ENCODE measurements around the gene LGI4.
"Not testable (repeated sequence)": the region's sequence is repeated elsewhere in the genome, so short reads cannot be mapped to it uniquely, and the experiment has no call there.

LGI4 gene

GRCh38 chr19:35105411-35106290, 29.2 kb downstream of the LGI4 start:
- no peak overlapping the region for H3K27ac ChIP-seq (ENCODE audit: low read depth, low read length)
- H3K4me3 ChIP-seq (ENCODE audit: low read depth in 1 of 2, low read length in 2 of 2) = no peak overlapping the region
- H3K4me1 ChIP-seq (ENCODE audit: control insufficient read depth in 1 of 2, insufficient read depth in 2 of 2, low read length in 2 of 2) = no peaks in the 10 kb centered on the region
- H3K9ac ChIP-seq (ENCODE audit: low read depth in 1 of 2, low read length in 2 of 2) = no peak overlapping the region
- H3K9me3 ChIP-seq (ENCODE audit: control insufficient read depth in 1 of 2, low read length in 2 of 2) = no peaks in the 10 kb centered on the region
- H3K27me3 ChIP-seq (ENCODE audit: control insufficient read depth in 1 of 2, insufficient read depth in 2 of 2, low read length in 2 of 2) = peaks cover 0 to 2% of the 10 kb centered on the region in 2 donors
- H3K36me3 ChIP-seq (ENCODE audit: control insufficient read depth in 1 of 2, insufficient read depth in 2 of 2, low read length in 2 of 2) = no peaks in the 10 kb centered on the region

- Histone ChIP-seq H3K27ac (ENCODE audit: low read depth, low read length) (no peak overlapping the region), H3K36me3 (ENCODE audit: control insufficient read depth in 1 of 2, insufficient read depth in 2 of 2, low read length in 2 of 2) (no peaks in the 10 kb centered on the region), H3K27me3 (ENCODE audit: control insufficient read depth in 1 of 2, insufficient read depth in 2 of 2, low read length in 2 of 2) (peaks cover 0 to 2% of the 10 kb centered on the region in 2 donors), H3K9me3 (ENCODE audit: control insufficient read depth in 1 of 2, low read length in 2 of 2) (no peaks in the 10 kb centered on the region), H3K4me3 (ENCODE audit: low read depth in 1 of 2, low read length in 2 of 2) (no peak overlapping the region), H3K4me1 (ENCODE audit: control insufficient read depth in 1 of 2, insufficient read depth in 2 of 2, low read length in 2 of 2) (no peaks in the 10 kb centered on the region), H3K9ac (ENCODE audit: low read depth in 1 of 2, low read length in 2 of 2) (no peak overlapping the region)
These were observed 29.8 kb downstream of the LGI4 start for GRCh38 chr19:35105047-35105410.

GRCh38 chr19:35104361-35104760, 30.5 kb downstream of the LGI4 start:
- Histone ChIP-seq H3K9me3 (ENCODE audit: control insufficient read depth in 1 of 2, low read length in 2 of 2) (no peaks in the 10 kb centered on the region), H3K27me3 (ENCODE audit: control insufficient read depth in 1 of 2, insufficient read depth in 2 of 2, low read length in 2 of 2) (peaks cover 0 to 2% of the 10 kb centered on the region in 2 donors), H3K36me3 (ENCODE audit: control insufficient read depth in 1 of 2, insufficient read depth in 2 of 2, low read length in 2 of 2) (no peaks in the 10 kb centered on the region), H3K27ac (ENCODE audit: low read depth, low read length) (no peak overlapping the region), H3K4me1 (ENCODE audit: control insufficient read depth in 1 of 2, insufficient read depth in 2 of 2, low read length in 2 of 2) (no peaks in the 10 kb centered on the region), H3K4me3 (ENCODE audit: low read depth in 1 of 2, low read length in 2 of 2) (no peak overlapping the region), H3K9ac (ENCODE audit: low read depth in 1 of 2, low read length in 2 of 2) (no peak overlapping the region)

- H3K9ac ChIP-seq (ENCODE audit: low read depth in 1 of 2, low read length in 2 of 2); H3K9me3 ChIP-seq (ENCODE audit: control insufficient read depth in 1 of 2, low read length in 2 of 2); H3K27ac ChIP-seq (ENCODE audit: low read depth, low read length); H3K36me3 ChIP-seq (ENCODE audit: control insufficient read depth in 1 of 2, insufficient read depth in 2 of 2, low read length in 2 of 2); H3K4me1 ChIP-seq (ENCODE audit: control insufficient read depth in 1 of 2, insufficient read depth in 2 of 2, low read length in 2 of 2); H3K27me3 ChIP-seq (ENCODE audit: control insufficient read depth in 1 of 2, insufficient read depth in 2 of 2, low read length in 2 of 2); H3K4me3 ChIP-seq (ENCODE audit: low read depth in 1 of 2, low read length in 2 of 2): not testable (repeated sequence)
These were observed 31.2 kb downstream of the LGI4 start for GRCh38 chr19:35103614-35104013.

GRCh38 chr19:35101949-35102348, 32.9 kb downstream of the LGI4 start:
- H3K4me1 ChIP-seq (ENCODE audit: control insufficient read depth in 1 of 2, insufficient read depth in 2 of 2, low read length in 2 of 2); H3K4me3 ChIP-seq (ENCODE audit: low read depth in 1 of 2, low read length in 2 of 2); H3K27ac ChIP-seq (ENCODE audit: low read depth, low read length); H3K36me3 ChIP-seq (ENCODE audit: control insufficient read depth in 1 of 2, insufficient read depth in 2 of 2, low read length in 2 of 2); H3K9me3 ChIP-seq (ENCODE audit: control insufficient read depth in 1 of 2, low read length in 2 of 2); H3K27me3 ChIP-seq (ENCODE audit: control insufficient read depth in 1 of 2, insufficient read depth in 2 of 2, low read length in 2 of 2); H3K9ac ChIP-seq (ENCODE audit: low read depth in 1 of 2, low read length in 2 of 2): not testable (repeated sequence)

GRCh38 chr19:35100588-35101533, 34.0 kb downstream of the LGI4 start:
- no peaks in the 10 kb centered on the region for H3K36me3 ChIP-seq (ENCODE audit: control insufficient read depth in 1 of 2, insufficient read depth in 2 of 2, low read length in 2 of 2)
- H3K9ac ChIP-seq (ENCODE audit: low read depth in 1 of 2, low read length in 2 of 2) = no peak overlapping the region
- no peak overlapping the region for H3K27ac ChIP-seq (ENCODE audit: low read depth, low read length)

GRCh38 chr19:35099897-35100275, 35.0 kb downstream of the LGI4 start:
- Histone ChIP-seq H3K36me3 (ENCODE audit: control insufficient read depth in 1 of 2, insufficient read depth in 2 of 2, low read length in 2 of 2) (no peaks in the 10 kb centered on the region), H3K27ac (ENCODE audit: low read depth, low read length) (no peak overlapping the region), H3K27me3 (ENCODE audit: control insufficient read depth in 1 of 2, insufficient read depth in 2 of 2, low read length in 2 of 2) (no peaks in the 10 kb centered on the region), H3K4me1 (ENCODE audit: control insufficient read depth in 1 of 2, insufficient read depth in 2 of 2, low read length in 2 of 2) (no peaks in the 10 kb centered on the region), H3K9me3 (ENCODE audit: control insufficient read depth in 1 of 2, low read length in 2 of 2) (no peaks in the 10 kb centered on the region), H3K9ac (ENCODE audit: low read depth in 1 of 2, low read length in 2 of 2) (no peak overlapping the region), H3K4me3 (ENCODE audit: low read depth in 1 of 2, low read length in 2 of 2) (no peak overlapping the region)

More at GRCh38 chr19:35100588-35101533, 34.0 kb downstream of the LGI4 start:
- H3K4me3 ChIP-seq (ENCODE audit: low read depth in 1 of 2, low read length in 2 of 2) = no peak overlapping the region
- H3K4me1 ChIP-seq (ENCODE audit: control insufficient read depth in 1 of 2, insufficient read depth in 2 of 2, low read length in 2 of 2) = no peaks in the 10 kb centered on the region
- no peaks in the 10 kb centered on the region for H3K9me3 ChIP-seq (ENCODE audit: control insufficient read depth in 1 of 2, low read length in 2 of 2)
- H3K27me3 ChIP-seq (ENCODE audit: control insufficient read depth in 1 of 2, insufficient read depth in 2 of 2, low read length in 2 of 2) = no peaks in the 10 kb centered on the region

- no peak overlapping the region for H3K27ac ChIP-seq (ENCODE audit: low read depth, low read length)
- no peaks in the 10 kb centered on the region for H3K9me3 ChIP-seq (ENCODE audit: control insufficient read depth in 1 of 2, low read length in 2 of 2)
- H3K36me3 ChIP-seq (ENCODE audit: control insufficient read depth in 1 of 2, insufficient read depth in 2 of 2, low read length in 2 of 2) = no peaks in the 10 kb centered on the region
- H3K4me1 ChIP-seq (ENCODE audit: control insufficient read depth in 1 of 2, insufficient read depth in 2 of 2, low read length in 2 of 2) = no peaks in the 10 kb centered on the region
- H3K4me3 ChIP-seq (ENCODE audit: low read depth in 1 of 2, low read length in 2 of 2) = no peak overlapping the region
- H3K27me3 ChIP-seq (ENCODE audit: control insufficient read depth in 1 of 2, insufficient read depth in 2 of 2, low read length in 2 of 2) = no peaks in the 10 kb centered on the region
- H3K9ac ChIP-seq (ENCODE audit: low read depth in 1 of 2, low read length in 2 of 2) = no peak overlapping the region
These were observed 35.5 kb downstream of the LGI4 start for GRCh38 chr19:35099155-35099896.

GRCh38 chr19:35098413-35099049, 36.3 kb downstream of the LGI4 start:
- H3K9me3 ChIP-seq (ENCODE audit: control insufficient read depth in 1 of 2, low read length in 2 of 2) = no peaks in the 10 kb centered on the region
- H3K27ac ChIP-seq (ENCODE audit: low read depth, low read length) = no peak overlapping the region
- H3K4me3 ChIP-seq (ENCODE audit: low read depth in 1 of 2, low read length in 2 of 2) = no peak overlapping the region
- H3K4me1 ChIP-seq (ENCODE audit: control insufficient read depth in 1 of 2, insufficient read depth in 2 of 2, low read length in 2 of 2) = no peaks in the 10 kb centered on the region
- no peaks in the 10 kb centered on the region for H3K36me3 ChIP-seq (ENCODE audit: control insufficient read depth in 1 of 2, insufficient read depth in 2 of 2, low read length in 2 of 2)
- H3K9ac ChIP-seq (ENCODE audit: low read depth in 1 of 2, low read length in 2 of 2) = no peak overlapping the region
- H3K27me3 ChIP-seq (ENCODE audit: control insufficient read depth in 1 of 2, insufficient read depth in 2 of 2, low read length in 2 of 2) = no peaks in the 10 kb centered on the region

Data from duodenal mucosa (tissue), 2 donors.